GM12875 (cell line): ENCODE data around the gene EGFLAM.

Experiments used
- H3K4me3 ChIP-seq: one replicate; pipeline ENCODE4 v1.5.1; 2011; ENCODE audit warnings: low read depth, low read length, control low read depth
- TF ChIP-seq, protein P1 (sequence below): IDR thresholded peaks from 2 replicates; pipeline ENCODE4 v1.5.1; 2011; ENCODE audit warnings: low read depth, mild to moderate bottlenecking, control low read depth, inconsistent platforms, low read length, moderate library complexity, borderline replicate concordance; ENCODE audit not compliant: insufficient read depth

The EGFLAM gene

DNA sequence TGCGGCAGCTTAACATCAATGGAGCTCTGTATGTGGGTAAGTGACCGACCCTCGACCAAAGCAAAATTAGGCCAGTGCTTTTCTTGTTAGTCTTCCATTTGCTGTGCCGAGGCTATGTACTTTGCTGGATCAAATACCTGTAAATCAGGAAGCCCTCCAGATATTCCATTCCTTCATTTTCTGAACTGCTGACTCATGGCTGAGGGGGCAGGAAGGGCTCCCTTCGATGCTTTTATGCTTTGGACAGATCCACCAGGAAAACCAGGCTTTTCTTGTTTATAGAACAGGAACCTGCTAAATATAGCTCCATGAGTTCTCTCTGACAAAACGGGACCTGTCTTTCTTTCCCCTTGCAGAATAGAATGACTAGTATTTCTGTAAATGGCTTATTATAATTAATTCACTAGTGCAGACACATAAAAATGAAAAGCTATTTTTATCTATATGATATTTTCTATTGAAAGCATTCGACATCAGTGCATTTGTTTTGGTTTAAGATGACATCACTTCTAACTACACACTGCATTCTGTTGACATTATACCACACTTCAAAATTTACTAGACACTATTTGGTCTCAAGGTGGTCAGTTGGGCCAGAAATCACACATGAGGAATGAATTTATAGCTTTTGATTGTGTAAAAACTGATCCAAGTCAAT, 204.7 kb downstream of the EGFLAM start:
- TF ChIP-seq, protein P1, sequence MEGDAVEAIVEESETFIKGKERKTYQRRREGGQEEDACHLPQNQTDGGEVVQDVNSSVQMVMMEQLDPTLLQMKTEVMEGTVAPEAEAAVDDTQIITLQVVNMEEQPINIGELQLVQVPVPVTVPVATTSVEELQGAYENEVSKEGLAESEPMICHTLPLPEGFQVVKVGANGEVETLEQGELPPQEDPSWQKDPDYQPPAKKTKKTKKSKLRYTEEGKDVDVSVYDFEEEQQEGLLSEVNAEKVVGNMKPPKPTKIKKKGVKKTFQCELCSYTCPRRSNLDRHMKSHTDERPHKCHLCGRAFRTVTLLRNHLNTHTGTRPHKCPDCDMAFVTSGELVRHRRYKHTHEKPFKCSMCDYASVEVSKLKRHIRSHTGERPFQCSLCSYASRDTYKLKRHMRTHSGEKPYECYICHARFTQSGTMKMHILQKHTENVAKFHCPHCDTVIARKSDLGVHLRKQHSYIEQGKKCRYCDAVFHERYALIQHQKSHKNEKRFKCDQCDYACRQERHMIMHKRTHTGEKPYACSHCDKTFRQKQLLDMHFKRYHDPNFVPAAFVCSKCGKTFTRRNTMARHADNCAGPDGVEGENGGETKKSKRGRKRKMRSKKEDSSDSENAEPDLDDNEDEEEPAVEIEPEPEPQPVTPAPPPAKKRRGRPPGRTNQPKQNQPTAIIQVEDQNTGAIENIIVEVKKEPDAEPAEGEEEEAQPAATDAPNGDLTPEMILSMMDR, result no peak
- no peak overlapping the region for H3K4me3 ChIP-seq

DNA sequence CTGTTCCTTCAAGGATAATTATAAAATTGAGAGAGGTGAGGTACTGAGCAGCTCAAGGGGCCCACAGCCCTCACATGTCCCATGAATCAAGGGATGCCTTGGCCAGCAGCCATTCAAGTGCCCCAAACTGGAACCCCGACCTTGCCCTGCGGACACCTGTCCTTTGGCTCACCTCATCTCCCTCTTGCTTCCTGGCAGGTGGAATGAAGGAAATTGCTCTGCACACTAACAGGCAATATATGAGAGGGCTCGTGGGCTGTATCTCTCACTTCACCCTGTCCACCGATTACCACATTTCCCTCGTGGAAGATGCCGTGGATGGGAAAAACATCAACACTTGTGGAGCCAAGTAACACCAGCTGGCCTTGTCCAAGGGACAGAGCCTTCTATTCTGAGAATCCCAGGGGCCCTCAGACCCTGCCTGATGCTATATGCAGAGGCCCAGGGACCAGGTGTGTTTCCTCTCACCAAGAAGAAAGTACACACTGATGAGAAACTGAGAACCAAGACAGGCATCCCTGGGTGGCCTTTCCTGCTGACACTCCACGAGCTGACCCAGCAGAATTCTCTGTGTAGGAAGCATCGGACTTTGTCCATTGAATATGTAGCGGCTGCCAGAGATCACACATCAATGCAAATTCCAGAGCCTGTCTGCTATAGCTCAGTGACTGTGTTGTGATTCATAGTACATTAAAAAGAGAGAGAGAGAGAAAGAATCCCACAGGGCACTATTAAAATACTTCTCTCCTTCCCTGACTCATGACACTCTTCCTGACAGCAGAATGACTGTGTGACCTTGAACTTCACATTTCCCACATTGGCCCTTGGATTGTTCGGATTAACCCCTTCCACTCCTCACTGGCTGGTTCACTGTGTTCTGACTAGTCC, 205.5 kb downstream of the EGFLAM start:
- no peak overlapping the region for H3K4me3 ChIP-seq
- TF ChIP-seq, protein P1, result no peak

DNA sequence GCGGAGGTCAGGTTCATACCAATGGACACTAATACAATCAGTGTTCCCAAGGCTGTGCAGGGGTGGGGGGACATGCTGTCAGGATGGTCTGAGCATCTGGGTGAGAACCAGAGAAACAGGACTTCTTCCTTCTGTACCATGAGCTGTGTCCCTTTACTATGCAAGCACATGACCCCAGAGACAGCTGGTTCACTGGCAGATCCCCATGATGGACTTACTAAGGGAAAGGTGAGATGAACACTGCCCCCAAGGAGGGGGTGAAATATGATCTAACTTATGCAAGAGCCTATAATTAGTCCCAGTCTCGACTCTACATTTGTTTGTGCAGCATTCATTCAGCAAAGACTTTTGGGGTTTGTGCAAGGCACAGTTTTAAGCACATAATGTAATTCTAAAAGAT, 206.7 kb downstream of the EGFLAM start:
- TF ChIP-seq, protein P1, result no peak
- no peak overlapping the region for H3K4me3 ChIP-seq

DNA sequence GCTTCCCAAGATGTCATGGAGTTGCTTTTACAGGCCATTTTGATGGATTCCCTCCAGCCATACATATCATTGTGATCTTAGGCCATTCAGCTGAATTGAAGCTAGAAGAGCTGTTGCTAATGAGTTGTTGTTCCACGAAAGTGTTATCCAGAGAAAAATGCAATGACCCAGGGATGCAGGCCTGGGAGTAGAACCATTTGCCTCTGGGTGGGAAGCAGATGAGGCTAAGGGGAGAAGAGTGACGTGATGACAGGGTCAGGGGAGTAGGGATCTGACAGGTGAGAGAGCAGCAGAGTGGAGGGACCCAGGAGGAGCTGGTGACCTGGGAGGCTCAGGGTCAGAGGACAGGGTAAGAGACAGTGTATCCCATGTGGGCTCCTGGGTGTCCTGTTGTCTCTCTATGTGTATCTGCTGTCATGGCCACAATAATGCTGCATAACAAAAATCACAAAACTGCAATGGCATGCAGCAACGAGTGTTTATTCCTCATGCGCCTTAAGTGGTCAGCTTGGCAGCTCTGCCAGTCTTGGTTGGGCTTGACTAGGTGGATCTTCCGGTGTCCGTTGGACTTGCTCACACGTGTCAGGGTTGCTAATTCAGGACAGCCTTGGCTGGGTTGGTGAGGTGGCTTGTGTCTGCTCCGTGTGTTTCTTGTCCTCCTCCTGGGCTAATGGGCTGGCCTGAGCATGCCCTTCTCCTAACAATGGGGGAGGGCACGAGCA, 207.5 kb downstream of the EGFLAM start:
- H3K4me3 ChIP-seq, result no peak overlapping the region
- TF ChIP-seq, protein P1, result no peak

DNA sequence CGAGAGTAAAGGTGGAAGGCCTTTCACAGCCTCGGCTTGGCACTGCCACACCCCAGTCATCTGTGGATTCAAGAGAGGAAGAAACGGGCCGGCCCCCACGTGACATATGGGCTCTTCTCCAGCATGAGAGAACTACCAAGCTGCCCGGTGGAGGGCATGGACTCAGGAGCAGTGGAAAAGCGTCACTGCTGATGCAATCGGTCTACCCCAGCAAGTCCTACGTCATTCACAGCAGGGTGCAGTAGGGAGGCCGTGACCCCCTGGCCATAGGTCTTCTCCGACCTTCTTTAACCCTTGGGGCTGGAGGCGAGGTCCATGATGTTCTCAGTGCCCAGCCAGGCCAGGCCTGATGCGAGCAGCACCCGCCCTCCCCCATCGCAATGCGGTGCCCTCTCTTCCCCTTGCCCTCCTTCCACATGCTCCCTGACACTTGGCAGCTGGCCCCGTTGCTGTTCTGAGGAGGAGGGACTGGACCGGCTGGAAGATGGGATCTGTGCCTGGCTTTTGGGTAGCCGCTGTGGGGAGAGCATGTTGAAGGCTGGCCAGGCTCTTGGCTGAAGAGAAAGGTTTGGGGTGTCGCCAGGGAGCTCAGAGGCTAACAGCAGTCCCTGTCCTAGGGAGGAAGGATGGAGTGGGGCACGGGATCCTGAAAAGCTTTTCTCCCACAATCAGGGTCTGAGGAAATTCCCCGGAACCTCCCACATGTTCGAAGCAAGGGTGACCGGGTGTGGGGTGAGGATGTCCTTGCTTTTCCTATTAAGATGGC, 208.2 kb downstream of the EGFLAM start:
- H3K4me3 ChIP-seq, result no peak overlapping the region
- TF ChIP-seq, protein P1, result no peak

DNA sequence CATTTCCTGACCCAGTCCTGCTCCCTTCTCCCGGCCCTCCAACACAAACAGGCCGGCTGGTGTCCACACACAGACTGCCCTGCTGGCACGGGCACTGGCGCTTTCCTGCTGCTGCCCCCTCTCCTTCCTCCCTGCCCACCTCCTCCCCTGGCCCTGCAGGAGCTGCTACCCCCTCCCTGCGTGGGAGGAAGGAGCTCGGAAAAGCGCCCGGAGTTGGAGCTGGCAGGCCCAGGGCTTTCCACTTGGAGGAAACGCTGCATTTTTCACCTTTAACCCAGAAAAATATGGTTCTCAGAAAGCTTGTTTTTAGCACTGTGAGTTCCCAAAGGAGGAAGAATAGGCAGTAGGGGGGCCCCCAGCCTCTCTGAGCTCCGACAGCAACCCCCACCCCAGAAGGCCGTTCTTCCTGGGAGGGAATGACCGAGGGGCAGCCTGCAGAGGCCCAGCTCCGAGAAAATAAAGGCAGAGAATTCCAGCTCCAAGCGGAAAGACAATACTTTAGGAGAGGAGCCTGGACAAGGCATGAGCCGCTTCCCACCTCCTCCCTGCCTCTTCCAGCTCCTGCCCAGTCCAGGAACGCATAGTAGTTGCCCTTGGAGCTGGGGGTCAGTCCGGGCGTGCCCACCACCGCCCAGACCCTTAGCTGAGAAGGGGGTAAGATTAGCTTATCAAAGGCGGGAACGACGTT, 209.1 kb downstream of the EGFLAM start:
- TF ChIP-seq, protein P1, result no peak
- H3K4me3 ChIP-seq, result no peak overlapping the region
